Psoas muscle (tissue), 8 donors: ENCODE results near the gene PPP3R2. TPM values are rescaled to one million over a fixed set of nuclear protein-coding genes. Genes with fewer than 3 reads are reported as not detected.
A peak's percentile ranks its signal among the peaks of the same experiment; 100 is the strongest.

Experiments used
- ATAC-seq, 4 donors: fragments of 200-7000 bp; cut with Tn5 transposase; one replicate each; pipeline ENCODE4 v1.9.1; 2020; ENCODE audit warnings: moderate library complexity in 3 of 4, mild to moderate bottlenecking in 2 of 4
- DNase-seq, 2 donors: peaks; one replicate each; pipeline ENCODE4 v3.0.0-alpha.2; 2020
- H3K27ac ChIP-seq: fragments of 200-600 bp; one replicate; pipeline ENCODE4 v1.8.0; 2022
- H3K27me3 ChIP-seq, 3 donors: fragments of 200-600 bp in 1 of 3; one replicate each; pipeline versions ENCODE4 v1.6.1 to v1.8.0; 2013 to 2022; ENCODE audit warnings: low read length in 2 of 3, mild to moderate bottlenecking in 2 of 3, moderate library complexity in 1 of 3; ENCODE audit not compliant: insufficient read depth in 3 of 3
- H3K36me3 ChIP-seq, 2 donors: fragments of 200-600 bp in 1 of 2; one replicate each; pipeline versions ENCODE4 v1.6.1 to v1.8.0; 2013 to 2022; ENCODE audit warnings: low read depth in 1 of 2, mild to moderate bottlenecking in 1 of 2, moderate library complexity in 1 of 2; ENCODE audit not compliant: insufficient read depth in 1 of 2
- H3K4me1 ChIP-seq: fragments of 200-600 bp; one replicate; pipeline ENCODE4 v1.8.0; 2022
- H3K4me3 ChIP-seq: fragments of 200-600 bp; one replicate; pipeline ENCODE4 v1.8.0; 2022; ENCODE audit warnings: mild to moderate bottlenecking
- H3K9me3 ChIP-seq: fragments of 200-600 bp; one replicate; pipeline ENCODE4 v1.8.0; 2022
- CTCF ChIP-seq: fragments of 200-600 bp; IDR thresholded peaks from one replicate; pipeline ENCODE4 v1.8.0; 2022; ENCODE audit warnings: antibody characterized with exemption
- WGBS, 3 donors: extraction: QIAGEN DNeasy Blood & Tissue Kit; methylation state at CpG; one replicate each; pipeline versions ENCODE4 v1.1.6 to v1.1.7; 2013; 5-methylcytosine and 5-hydroxymethylcytosine counted together
- intact Hi-C, 2 donors: fragments of 100-400 bp; cut with DNase I; formaldehyde crosslinking; loops; one replicate each; pipeline versions ENCODE4 v1.11.0 to v1.14.2; 2022
- polyA plus RNA-seq, 3 donors: library from polyadenylated mRNA; stranded (reverse); fragments of 200-250 nt; gene quantifications; one replicate each; pipeline ENCODE4 v1.2.3, GENCODE V29; 2013
- total RNA-seq, 4 donors: library from RNA; stranded (reverse); fragmentation: NEBNext Ultra II Directional in 2 of 4; extraction: Animal tissue kit (Norgen Biotek cat#: 25700) in 2 of 4; gene quantifications; one replicate each; pipeline versions ENCODE4 v1.2.1 to v1.2.4, GENCODE V29; 2021 to 2023
- donor health status: healthy with polysubstance abuse.
- donor health status: DM: no; HTN: no; CAD: no; lungs with moderate emphysema.
- donor health status: Bipolar disorder and iron deficiency.
- donor health status: healthy.
- donor health status: DM: yes; HTN: yes; CAD: no.
- donor health status: DM: no; HTN: no; CAD: no.
- donor health status: DM: no; HTN: no; CAD: no.
- donor health status: DM: yes; HTN: yes; CAD: no.

Gene PPP3R2
- total and polyA plus RNA-seq, 7 donors: not detected

DNA sequence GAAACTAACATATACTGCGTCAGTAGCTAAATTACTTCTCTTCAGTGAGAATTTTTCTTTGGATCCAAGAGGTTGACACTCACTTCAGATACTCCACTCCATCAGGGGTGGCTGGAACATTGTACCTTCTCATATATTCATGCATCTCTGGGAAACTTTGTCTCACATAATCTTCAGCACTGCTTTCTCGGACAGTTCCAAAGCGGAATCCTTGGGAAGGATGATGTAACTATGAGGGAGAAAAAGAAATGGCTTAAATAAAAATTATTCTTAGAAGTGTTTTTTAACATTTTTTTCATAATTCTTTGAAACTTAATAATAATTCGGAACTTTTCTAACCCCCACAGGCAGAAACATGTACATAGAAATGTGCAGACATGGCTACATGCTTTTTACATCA is 33.4 kb upstream of the PPP3R2 start:
- Histone ChIP-seq H3K36me3 (no peaks in the 10 kb centered on the region), H3K27me3 (no peaks in the 10 kb centered on the region), H3K4me3 (no peak overlapping the region), H3K4me1 (no peaks in the 10 kb centered on the region), H3K9me3 (no peaks in the 10 kb centered on the region), H3K27ac (no peak overlapping the region)
- DNase-seq: no peak
- no peak for ATAC-seq
- 60 to 62% (median 61%) methylated on average over 4 of the region's 4 CpGs for WGBS, 3 donors
- TF ChIP-seq CTCF: no peak
- intact Hi-C loops: no loop called here

DNA sequence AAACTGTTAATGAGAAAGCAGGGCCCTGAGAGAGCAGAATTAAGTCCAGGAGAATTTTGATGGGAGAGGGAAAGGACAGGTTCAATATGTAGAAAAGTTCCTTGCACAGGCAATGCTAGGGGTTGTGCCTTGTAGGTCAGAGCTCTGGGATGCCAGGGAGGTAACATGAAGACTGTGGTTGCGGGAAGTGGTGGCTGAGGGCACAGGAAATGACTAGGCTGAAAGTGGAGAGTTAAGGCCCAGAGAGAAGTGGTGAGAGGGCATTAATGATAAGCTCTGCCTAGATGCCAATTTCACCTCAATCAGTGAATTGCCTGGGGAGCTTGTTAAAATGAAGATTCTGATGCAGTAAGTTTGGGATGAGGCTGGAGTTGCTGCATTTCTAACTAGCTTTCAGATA is 31.5 kb upstream of the PPP3R2 start:
- intact Hi-C loops: no loop called here
- no peak for TF ChIP-seq CTCF
- H3K27ac ChIP-seq: no peak overlapping the region
- H3K4me1 ChIP-seq: no peaks in the 10 kb centered on the region
- no peak for ATAC-seq
- H3K27me3 ChIP-seq: no peaks in the 10 kb centered on the region
- no peaks in the 10 kb centered on the region for H3K9me3 ChIP-seq
- WGBS, 3 donors: 70 to 88% (median 79%) methylated on average over 1 of the region's 1 CpG
- no peak overlapping the region for H3K4me3 ChIP-seq
- DNase-seq: no peak
- H3K36me3 ChIP-seq: no peaks in the 10 kb centered on the region

GRCh38 chr9:101625876-101626275 is 31.1 kb upstream of the PPP3R2 start:
- WGBS, 3 donors: 61 to 64% (median 62%) methylated on average over 2 of the region's 2 CpGs
- Histone ChIP-seq H3K4me1 (no peaks in the 10 kb centered on the region), H3K9me3 (no peaks in the 10 kb centered on the region), H3K27ac (no peak overlapping the region), H3K27me3 (no peaks in the 10 kb centered on the region), H3K4me3 (no peak overlapping the region), H3K36me3 (no peaks in the 10 kb centered on the region)
- ATAC-seq (no peak), DNase-seq (peak in 1 of 2 donors; percentile 14)
- TF ChIP-seq CTCF: no peak
- intact Hi-C loops: no loop called here

DNA sequence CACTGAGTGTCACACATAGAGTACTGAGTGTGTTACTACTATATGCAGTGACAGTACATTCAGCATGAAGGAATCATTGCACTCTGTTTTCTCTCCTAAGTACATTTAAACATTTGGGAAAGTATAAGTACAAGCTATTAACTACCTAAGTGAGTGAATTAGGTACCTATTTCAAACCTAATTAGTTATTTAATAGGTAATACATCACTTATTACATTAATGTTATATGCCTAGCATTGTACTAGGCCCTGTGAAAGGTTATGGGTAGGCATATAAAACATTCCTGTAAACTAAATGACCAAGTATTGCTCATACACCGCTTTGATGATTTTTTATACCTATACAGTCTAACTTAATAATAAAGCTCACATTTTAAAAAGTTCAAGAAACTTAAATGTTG is 25.7 kb upstream of the PPP3R2 start:
- H3K4me1 ChIP-seq: no peaks in the 10 kb centered on the region
- H3K36me3 ChIP-seq: no peaks in the 10 kb centered on the region
- no peak overlapping the region for H3K4me3 ChIP-seq
- no peak for TF ChIP-seq CTCF
- no peak overlapping the region for H3K27ac ChIP-seq
- DNase-seq (no peak), ATAC-seq (no peak)
- intact Hi-C loops: no loop called here
- no peaks in the 10 kb centered on the region for H3K9me3 ChIP-seq
- H3K27me3 ChIP-seq: no peaks in the 10 kb centered on the region
- 91 to 94% (median 94%) methylated on average over 1 of the region's 1 CpG for WGBS, 3 donors

- Histone ChIP-seq H3K9me3 (no peaks in the 10 kb centered on the region), H3K27ac (no peak overlapping the region), H3K4me1 (no peaks in the 10 kb centered on the region), H3K27me3 (no peaks in the 10 kb centered on the region), H3K36me3 (no peaks in the 10 kb centered on the region), H3K4me3 (no peak overlapping the region)
- intact Hi-C loops: no loop called here
- DNase-seq (no peak), ATAC-seq (no peak)
- no peak for TF ChIP-seq CTCF
Observed at GRCh38 chr9:101618698-101619097, 23.9 kb upstream of the PPP3R2 start.
